HS-5 (cell line): ENCODE results near the gene B4GAT1.

Experiments
- DNase-seq: peaks from one replicate; pipeline ENCODE4 v3.0.0-alpha.2; 2012; ENCODE audit warnings: low read depth

The B4GAT1 gene

DNA sequence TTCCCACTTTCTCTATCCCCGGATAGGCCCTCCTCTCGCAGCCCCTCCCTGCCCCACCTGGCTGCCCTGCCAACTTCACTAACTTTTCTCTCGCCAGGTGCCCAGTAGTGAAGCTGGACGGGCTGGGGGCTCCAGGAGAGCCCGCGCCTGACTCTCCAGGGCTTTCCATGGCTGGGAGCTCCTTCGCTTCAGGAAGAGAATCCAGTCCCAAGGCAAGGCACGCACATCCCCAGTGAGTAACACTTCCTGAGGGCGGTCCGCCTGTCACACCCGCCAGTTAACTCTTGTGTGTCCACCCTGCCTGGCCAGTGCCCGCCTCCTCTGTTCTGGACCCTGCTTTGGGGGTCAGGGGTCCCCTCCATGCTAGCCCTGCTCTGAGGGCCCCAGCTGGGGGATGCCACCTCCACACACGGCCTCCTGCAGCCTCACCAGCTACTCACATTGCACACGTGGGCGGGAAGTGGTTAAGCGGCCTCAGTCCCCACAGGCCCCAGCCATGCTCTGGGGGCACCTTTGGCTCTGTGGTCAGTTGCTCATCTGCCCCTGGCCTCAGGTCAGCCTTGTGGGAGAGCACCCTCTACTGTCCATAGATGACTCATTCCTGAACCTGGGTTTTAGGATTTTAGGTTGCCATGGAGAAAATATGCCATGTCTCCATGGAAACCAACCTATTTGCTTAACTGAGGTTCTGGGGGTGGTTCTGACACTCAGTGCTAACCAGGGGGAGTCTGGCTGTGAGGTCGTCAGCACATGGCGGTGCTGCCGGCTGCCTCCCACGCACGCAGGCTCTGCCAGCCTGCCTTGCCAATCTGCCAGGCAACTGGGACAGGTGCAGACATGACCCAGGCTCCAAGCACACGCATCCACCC lies 11.0 kb downstream of the B4GAT1 start, which contains the start of gene RIN1:
RIN1 (minus strand) TSS at position 201 of the 869 bp plus-strand sequence; CDS start at position 169, 32 bp downstream.
- DNase-seq: peak; percentile 97

DNA sequence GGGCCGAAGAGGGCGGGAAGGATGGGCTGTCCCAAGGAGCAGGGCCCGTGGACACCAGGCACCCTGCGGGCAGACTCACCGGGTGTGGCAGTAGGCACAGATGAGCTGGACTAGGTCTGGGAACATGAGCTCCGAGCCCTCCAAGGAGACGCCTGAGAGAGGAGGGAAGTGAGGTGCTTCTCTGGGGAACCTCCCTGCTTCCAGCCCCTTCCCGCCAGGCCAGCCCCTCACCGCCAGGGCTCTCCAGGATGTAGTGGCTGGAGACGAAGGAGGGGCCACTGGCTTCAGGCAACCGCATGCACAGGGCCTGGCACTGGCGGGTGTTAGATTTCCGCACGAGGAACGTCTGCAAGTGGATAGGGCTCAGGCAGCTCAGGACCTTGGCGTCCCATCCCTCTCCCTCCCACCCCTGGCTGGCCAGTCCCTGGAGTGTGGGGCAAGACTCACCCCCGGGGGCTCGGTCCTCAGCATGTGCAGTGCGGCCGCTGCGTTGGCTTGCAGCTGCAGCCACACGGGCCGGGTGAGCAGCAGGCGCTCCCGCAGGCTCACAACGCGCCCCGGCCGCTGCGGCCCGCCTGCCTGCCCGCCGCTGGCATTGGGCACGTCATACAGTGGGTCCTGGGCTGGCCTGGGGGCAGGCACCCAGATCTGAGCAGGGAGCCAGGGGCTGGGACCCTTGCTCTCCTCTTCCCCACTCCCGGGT lies 11.7 kb downstream of the B4GAT1 start:
- no peak for DNase-seq

DNA sequence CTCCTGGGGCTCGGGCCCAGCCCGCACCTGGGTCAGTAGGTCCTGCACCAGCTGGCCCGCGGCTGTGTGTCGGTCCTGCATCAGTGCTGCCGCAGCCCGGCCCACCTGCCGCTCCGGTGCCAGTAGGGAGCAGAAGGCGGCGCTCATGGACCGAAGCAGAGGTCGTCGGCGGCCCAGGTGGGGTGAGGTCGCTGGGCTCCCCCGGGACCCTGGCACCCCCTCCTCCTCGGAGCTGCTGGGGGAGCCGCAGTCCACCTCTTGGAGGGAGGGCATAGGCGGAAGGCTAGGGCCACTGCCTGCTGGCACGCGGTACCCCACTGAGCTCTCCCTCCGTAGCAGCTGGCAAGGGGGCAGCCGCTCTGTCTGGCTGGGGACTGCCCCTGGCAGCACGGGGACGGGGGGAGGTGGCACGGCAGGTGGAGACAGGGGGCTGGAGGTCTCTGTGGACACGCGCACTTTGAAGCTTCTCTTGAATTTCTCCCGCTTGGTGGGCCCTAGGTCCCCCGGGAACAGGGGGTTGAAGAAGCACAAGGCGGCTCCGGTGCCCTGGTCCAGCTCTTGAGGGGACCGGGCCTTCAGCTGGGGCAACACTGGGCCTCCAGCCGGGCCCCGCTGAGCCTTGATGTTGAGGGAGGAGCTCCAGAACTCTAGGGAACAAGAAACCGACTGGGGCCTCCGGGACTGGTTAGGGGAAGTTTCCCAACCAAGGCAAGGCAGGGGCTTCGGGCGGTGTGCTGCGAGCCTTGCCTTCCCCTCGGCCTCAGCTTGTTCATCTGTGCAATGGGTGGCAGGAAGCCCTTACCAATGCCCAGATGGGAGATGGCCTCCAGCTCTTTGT lies 12.6 kb downstream of the B4GAT1 start:
- no peak for DNase-seq

DNA sequence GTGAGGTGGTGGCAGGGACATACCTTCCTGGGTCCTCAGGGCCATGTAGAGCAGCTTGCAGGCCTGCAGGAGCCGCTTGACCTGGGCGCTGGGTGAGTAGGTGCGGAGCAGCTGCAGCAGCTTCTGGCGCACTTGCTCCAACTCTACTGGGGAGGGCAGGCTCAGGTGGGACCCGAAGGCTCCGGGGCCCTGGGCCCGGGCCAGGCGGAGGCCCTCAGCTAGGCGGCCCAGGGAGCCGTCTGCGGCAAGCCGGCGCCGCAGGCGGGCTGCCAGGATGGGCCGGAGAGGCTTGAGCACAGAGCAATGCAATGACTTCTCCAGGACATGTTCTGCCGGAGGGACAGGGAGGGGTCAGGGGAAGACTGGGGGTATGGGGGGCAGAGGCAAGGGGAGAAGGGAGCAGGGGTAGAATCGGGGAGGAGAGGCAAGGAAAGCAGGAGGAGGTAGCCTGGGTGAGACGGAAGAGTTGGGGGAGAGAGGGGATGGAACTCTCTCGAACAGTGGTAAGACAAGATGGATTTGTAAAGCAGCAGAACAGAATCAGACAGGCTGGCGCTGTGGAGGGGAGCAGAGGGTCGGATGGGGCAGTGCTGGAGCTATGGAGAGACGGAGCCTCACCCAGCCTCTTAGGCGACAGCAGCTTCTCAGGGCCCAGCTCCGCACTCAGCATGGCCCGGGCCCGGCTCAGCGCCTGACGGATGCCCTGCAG lies 13.4 kb downstream of the B4GAT1 start:
- no peak for DNase-seq

DNA sequence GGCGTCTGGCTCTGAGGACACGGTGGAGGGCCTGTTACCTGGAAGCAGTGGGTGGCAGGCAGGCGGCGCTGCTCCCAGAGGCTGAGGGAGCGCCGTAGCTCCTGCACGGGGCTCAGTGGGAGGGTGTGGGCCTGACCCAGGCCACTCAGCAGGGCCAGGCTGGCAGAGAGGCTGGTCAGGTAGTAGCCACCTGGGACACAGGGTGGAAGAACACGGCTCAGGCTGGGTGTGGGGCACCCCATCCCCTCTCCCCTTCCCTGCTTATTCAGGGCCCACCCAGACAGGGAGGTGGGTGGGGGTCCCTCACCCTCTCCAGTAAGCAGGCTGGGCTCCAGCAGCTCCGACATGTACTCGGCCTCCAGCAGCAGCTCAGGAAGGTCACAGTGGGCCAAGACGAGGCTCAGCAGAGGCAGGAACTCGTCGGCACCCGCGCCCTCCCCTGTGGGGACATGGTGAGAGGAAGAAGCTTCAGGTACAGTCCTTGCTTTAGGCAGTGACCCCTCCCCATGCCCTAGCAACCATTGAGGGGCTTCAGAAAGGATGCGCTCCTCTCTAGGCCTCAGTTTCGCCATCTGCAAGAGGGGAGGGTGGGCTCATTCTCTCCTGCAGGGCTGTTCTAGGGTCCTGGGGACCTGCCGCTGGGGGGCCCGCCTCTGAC lies 14.1 kb downstream of the B4GAT1 start:
- no peak for DNase-seq

DNA sequence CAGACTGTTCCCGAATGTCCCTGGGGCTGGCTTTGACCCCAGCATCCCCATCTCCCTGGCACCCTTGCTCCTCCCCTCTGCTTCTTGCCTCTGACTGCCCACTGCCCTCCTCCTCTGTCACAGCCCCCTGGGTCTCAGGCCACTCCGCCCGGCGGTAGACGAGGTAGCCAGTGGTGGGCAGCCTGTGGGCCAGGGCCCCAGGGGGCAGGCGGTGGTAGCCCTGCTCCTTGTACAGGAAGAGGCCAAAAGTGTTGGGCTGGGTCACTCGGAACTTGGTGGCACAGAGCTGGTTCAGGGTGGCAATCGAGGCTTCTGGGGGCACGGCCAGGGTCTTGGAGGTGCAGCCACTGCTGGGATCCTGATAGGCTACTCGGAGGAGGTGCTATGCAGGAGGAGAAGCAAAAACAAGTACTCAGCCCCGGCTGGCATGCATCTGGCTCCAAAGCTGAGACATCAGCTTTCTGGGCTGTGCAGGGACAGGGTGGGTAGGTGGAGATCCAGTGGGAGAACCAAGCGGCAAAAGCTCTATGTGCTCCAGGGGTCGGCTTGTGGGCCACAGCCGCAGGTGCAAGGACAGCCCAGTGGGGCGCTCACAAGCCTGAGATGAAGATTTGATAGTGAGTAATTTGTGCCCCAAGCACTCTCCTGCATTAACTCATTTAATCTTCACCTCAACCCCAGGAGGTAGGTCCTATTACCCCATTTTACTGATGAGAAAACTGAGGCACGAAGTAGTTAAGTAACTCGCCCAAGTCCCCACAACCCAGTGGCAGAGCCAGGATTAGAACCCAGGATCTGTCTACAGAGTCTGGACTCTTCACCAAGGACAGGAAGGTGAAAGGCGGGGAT lies 14.8 kb downstream of the B4GAT1 start:
- DNase-seq: no peak

DNA sequence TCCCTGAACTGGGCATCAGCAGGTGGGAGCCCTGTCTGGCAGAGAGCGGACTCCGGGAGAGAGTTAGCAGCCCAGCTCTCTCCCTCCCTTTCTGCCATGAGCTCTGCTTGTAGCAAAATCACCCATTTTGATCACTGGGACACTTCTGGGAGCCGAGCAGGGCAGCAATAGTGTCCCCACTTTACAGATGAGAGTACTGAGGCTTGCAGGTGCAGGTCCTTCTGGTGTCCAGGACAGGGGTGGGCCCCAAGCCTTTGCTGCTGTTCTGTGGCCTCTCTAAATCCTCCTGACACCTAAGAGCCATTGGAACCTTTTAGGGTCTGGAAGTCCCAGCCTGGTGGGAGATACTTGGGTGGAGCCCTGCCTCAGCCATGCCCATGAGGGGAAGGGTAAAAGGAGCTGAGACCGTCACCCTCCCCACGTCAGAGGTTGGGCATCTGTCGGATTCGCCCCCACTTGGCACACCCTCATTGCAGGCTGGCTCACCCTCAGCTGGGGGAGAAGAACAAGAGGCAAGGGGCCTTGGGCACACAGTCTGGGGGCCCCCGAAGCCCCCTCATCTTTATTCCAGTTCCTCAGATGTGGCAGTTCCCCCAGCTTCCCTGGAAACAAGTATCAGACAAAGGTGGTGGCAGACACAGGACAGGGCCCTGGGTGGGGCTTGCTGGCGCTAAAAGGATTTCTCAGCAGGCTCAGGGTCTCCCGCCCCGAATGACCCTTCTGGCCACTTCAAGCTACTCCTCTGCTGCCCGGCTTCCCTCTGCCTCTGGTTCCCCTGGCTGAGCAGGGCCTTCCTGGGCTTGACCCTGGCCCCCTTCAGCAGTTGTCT lies 15.7 kb downstream of the B4GAT1 start:
- DNase-seq: no peak

DNA sequence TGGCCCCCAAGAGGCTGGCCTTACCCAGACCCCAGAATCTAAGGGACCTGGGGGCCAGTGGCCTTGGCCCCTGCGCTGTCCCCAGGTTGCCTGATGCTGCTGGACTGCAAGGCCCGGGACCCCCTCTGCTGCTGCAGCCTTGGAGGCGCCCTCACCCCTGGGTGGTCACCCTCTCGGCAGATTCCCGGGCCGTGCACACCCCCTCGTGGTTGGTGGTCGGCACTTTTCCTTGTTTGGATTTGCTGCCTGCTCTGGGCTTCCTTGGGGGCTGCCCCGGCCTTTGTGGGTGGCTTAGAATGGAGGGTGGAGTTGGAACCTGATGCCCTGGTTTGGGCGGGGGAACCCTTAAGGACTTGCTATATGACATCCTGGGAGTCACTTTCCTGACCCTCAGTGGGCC lies 16.5 kb downstream of the B4GAT1 start:
- no peak for DNase-seq

DNA sequence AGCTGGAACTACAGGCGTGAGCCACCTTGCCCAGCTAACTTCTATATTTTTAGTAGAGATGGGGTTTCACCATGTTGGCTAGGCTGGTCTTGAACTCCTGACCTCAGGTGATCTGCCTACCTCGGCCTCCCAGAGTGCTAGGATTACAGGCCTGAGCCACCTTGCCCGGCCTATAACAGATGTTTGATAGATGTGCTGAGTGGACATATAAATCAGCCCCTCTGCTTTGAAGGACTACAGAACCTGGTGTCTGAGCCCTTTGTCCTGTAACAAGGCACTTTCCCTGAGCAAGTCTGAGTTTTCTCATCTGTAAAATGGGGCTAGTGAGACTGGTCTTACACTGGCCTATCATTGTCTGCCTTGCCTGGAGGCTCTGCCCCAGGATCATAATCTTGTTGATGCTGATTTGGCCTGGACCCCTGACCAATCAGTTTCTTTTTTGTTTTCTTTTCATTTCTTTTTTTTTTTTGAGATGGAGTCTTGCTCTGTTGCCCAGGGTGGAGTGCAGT lies 18.2 kb downstream of the B4GAT1 start:
- DNase-seq: no peak

DNA sequence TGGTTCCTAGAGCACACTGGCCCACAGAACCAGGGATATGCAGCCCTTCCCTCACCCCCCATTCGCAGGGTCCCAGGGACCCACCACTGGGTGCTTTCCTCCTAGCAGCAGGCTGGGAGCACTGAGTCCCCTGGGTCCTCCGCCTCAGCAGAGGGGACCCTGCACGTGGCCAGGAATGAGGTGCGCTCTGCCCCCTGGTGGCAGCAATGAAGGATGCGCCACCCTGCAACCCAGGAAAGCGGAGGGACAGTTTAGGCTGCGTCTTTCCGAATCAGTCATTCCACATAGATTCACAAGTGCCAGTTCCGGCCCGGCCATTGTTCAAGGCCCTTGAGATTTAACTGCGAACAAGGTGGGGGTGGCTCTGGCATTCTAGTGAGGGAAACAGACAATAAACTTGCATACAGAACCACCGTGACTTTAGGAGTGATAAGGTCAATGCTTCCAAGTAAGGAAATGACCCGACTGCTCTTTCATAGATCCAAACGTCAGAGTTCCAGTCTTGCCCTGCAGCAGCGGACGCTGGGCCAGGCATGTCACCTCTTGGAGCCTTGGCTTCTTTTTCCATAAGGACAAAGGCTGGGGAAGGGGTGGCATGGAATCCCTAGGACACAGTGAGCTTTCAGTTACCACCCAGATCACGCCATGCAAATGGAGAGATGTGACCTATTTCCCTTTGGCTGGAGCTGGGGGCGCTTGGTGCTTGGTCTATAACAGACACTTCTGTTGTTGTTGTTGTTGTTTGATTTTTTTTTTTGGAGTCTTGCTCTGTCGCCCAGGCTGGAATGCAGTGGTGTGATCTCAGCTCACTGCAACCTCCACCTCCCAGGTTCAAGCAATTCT lies 18.9 kb downstream of the B4GAT1 start:
- peak; percentile 63 for DNase-seq

DNA sequence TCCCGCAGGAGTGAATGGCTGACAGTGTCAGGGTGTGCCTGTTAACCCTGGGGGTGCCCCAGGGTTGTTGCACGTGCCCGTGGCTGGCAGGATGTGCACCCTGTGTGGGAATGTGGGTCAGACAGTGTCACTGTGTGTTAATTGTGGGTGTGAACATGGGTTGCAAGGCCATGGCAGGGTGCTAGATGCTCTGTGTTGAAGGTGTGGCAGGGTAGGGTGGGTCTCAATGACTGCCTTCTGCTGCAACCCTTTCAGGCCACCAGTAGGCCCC lies 19.5 kb downstream of the B4GAT1 start:
- no peak for DNase-seq

DNA sequence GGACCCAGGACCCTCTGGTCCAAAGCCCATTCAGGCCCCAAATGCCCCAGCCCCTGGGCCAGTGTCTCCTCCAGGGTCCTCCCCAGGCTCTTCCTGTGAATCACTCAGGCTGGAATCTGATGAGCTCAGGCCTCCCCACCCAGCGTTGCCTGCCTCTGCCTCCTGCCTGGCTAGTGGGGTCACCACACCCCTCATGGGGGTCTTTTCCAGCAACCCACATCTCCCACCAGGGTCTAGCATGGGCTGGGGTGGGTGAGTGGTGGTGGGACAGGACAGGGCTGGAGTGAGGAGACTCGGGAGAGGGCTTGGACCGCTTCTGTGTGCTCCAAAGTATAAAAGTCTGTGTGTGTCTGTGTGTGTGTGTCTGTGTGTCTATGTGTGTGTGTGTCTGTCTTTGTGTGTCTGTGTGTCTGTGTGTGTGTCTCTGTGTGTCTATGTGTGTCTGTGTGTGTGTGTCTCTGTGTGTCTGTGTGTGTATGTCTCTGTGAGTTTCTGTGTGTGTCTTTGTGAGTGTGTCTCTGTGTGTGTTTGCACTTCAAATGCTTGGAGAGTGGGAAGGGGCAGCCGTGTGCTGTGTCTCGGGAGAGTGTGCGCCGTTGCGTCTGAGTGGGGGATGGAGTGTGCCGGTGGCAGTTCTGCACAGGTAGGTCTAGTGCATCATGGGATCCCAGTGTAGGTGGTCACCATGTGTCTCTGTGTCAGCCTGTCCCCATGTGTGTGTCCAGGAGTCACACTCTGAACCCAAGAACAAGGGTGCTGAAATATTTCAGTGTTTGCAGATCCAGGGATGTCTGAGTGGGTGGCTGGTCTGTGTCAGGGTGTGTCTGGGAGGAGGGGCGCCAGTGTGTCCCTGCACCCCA lies 20.0 kb downstream of the B4GAT1 start:
- peak; percentile 61 for DNase-seq

DNA sequence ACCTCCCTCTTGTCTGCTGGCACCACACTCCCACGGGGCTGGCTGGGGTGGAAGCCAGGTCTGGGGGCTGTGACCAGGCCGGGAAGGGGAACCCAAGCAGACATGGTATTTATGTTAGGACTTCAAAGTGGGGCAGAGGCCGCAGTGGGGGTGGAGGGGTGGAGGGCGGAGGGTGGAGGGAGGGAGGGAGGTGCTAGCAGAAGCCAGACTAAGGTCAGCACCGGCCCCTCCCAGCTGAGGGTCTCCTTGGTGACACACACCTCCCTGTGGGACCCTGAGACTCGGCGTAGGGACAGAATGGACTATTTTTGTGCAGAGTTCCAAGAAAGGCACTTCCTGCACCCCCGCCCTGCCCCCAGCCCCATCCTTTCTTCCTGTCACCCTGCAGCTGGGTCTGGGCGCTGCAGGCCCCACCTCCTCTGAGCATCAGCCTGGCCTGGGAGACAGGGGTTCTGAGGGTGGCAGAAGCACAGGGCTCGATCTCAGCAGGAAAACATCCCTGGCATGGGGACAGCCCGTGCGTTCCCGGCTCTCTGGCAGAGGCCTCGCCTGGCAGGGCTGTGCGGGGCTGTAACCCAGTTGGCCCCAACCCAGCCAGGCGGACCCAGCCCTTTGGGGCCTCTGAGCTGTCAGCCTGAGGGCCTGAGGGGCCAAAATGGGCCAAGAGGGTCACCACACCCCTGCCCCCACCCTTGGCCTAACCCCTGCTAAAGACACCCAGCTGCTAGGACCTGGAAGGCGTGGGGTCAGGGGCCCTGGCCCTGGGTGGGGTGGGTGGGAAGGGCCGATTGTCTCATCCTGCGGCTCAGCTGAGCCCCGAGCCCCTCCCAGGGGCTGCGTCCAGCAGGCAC lies 20.9 kb downstream of the B4GAT1 start:
- no peak for DNase-seq

DNA sequence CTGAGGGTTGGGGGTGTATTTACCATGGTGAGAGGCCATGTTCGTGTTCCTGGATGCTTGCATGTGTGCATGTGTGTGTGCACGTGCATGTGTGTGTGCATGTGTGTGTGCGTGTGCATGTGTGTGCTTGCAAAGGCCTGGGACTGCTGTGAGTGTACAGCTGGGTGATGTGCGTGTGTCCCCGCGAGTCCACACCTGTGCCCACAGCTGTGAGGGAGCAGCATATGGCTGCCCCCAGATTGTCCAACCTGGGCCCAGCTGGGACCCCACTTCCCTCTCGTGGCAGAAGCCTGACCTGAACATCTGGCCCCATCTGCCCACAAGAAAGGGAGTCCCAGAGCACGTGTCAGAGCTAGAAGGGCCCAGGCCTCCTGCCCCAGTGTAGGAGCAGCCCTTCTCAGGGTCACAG lies 22.2 kb downstream of the B4GAT1 start:
- no peak for DNase-seq

DNA sequence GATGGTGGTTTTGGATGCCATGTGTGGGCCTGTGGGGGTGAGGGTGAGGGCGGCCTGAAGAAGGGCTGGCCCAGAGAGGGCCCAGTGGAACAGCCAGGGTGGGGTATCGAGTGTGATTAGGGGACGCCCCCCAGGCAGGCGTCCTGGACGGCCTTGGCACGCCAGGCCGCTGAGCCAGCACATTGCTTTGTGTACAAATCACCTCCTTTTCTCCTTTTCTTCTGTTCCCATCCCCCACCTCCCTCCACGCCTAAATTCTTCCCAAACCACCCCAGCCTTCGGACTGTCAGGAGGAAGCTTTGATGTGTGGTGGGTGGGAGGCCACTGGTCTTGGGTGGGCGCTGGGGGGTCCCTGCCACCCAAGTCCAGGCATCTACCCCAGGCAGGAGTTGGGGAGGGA lies 22.8 kb downstream of the B4GAT1 start:
- no peak for DNase-seq

DNA sequence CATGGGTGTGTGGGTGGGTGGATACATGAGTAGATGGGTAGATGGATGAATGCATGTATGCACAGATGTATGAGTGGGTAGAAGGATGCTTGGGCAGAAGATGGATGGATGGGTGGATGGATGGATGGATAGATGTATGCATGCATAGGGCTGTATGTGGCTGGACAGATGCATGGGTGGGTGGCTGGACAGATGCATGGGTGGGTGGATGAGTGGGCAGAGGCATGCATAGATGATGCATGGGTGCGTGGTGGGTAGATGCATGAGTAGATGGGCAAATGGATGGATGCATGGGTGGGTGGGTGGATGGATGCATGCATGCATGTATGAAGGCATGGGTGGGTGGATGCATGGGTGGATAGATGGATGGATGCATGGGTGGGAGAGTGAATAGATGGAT lies 23.7 kb downstream of the B4GAT1 start:
- DNase-seq: no peak
